ENCODE results near the gene CCDC28A.
A peak's percentile ranks its signal among the peaks of the same experiment; 100 is the strongest.
"Not testable (repeated sequence)": the region's sequence is repeated elsewhere in the genome, so short reads cannot be mapped to it uniquely, and the experiment has no call there.

CCDC28A gene

GRCh38 chr6:138773177-138774091 lies at the start of gene CCDC28A:
CCDC28A (plus strand) TSS chr6:138773769; CDS start chr6:138776121, 2,352 bp downstream.
- peak; percentile 88 for DNase-seq (ENCODE audit: low read depth)

GRCh38 chr6:138724015-138724414 lies 49.6 kb upstream of the CCDC28A start:
- no peak for DNase-seq (ENCODE audit: low read depth)

DNA sequence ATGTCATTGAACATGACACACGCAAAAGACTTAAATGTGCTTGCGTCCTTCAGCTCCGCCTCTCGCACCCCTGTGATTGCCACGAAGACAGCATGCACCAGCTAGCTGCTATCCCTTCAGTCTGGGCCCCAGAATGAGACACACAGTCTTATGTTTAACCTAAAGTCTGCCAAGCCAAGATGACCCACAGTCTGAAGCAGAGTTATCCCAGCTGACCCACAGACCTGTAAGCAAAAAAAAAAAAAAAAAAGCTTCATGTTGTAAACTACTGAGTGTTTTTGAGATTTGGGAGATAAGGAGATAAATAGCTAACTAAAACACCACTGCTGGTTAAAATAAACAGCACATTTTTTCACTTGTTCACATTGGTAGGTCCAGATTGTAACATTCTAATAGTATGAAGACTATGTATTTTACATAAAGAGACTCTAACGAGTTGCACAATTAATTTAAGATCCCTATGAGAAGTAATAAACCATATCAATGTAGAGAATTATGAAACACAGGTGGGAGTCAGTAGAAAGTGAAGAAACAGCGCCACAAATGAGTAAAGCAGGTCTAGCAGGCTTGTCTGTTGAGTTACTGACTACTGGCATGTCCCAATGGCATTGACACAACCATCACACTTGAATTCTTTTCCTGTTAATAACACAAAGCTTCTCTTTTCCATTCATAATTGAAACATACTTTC lies 47.4 kb upstream of the CCDC28A start:
- DNase-seq (ENCODE audit: low read depth) = no peak

- no peak for DNase-seq (ENCODE audit: low read depth)
Observed at GRCh38 chr6:138726757-138727097, 46.8 kb upstream of the CCDC28A start.

DNA sequence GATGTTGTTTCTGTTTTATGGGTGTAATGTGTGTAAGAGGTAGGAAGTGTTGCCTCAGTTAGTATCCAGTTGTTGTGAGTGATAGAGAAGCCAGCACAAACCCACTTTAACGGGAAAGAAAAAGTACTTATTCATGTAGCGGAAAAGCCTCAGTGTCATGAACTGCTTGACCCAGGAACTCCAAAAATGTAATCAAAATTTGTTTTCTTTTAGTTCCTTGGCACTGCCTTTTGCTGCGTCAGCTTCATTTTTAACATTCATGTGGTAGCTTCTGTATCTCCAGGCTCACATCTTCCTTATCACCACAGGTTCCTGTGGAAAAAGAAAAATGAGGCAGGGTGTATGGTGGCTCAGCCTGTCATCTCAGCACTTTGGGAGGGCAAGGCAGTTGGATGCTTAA lies 46.4 kb upstream of the CCDC28A start:
- no peak for DNase-seq (ENCODE audit: low read depth)

- DNase-seq (ENCODE audit: low read depth) = no peak
Observed at GRCh38 chr6:138728662-138729061, 44.9 kb upstream of the CCDC28A start.

GRCh38 chr6:138730037-138730436 lies 43.5 kb upstream of the CCDC28A start:
- not testable (repeated sequence) for DNase-seq (ENCODE audit: low read depth)

DNA sequence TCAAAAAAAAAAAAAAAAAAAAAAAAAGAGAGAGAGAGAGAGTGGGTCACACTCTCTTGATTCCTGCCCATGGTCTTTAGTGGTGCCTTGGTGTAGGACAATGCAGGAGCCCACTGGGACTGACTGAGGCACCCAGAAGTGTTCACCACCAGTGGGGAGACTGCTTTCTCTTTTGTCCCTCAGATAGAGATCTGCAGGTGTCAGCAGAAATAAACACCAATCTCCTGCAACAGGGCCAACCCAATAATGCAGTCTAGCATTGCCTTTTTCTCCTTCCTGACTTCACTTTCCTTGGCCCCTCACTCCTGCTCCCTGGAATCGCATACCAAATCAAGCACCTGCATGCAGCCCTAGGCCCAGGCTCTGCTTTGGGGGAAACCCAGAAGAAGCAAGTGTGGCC lies 39.0 kb upstream of the CCDC28A start:
- DNase-seq (ENCODE audit: low read depth) = no peak

DNA sequence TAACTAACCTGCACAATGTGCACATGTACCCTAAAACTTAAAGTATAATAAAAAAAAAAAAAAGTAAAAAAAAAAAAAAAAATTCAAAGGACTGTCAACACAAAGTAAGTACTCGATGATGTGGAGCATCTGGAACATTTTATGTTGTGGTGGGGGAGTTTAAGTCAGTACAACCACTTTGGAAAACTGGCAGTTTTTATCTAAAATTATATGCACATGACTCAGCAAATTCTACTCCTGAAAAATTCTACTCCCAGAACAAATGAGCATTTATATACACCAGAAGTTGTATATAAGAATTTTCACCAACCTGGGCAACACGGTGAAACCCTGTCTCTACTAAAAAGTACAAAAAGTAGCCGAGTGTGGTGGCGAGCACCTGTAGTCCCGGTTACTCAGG lies 36.9 kb upstream of the CCDC28A start:
- no peak for DNase-seq (ENCODE audit: low read depth)

- DNase-seq (ENCODE audit: low read depth) = no peak
Observed at GRCh38 chr6:138752017-138752416, 21.6 kb upstream of the CCDC28A start.

DNA sequence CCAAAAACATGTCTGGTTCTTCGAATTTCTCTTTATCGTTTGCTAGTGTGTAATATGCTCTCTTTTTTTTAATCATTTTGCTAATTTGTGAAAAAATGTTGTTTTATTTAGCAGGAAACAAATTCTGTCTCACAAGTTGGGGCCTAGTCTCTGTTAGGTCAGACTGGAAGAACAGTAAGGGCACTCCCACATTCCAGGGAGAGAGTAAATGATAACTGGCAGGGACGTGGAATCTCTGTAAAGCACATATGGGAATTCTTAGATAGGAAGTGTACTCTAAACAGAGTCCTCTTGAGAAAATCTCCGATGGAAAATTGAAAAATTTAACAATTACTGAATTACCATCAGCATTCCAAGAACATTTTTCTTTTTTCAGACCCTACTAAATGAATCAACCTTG lies 16.4 kb upstream of the CCDC28A start:
- DNase-seq (ENCODE audit: low read depth) = no peak

DNA sequence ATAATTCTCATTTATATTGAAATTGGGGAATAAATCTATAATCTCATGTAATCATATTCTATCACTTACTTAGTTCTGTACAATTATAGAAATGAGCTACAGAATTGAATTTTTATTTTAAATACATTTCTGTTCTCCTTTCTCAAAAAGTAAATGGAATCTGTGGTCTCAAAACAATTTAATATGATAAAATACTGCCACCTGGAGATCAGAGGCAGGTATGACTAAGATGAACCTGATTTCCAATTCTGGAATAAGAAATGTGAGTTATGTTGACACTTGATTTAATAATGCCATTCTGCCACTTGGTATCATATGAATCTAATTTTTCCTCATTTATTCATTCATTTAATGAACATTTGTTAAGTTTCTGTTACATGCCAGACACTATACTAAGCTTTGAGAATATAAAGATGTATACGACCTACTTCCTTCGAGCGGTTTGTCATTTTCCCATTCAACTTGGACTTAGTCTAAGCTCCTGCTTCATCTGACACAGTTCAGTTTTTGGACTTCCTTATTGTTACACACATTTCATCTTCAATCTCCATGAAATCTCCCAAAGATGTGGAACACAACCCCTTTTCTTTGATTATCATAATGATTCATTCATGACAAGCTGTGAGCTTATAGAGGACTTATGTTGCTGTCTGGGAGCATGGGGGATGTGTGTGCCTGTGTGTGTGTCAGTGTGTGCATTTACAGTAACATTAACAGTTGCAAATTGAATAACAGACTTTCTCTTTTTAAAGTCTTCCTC lies 7.5 kb upstream of the CCDC28A start:
- no peak for DNase-seq (ENCODE audit: low read depth)

DNA sequence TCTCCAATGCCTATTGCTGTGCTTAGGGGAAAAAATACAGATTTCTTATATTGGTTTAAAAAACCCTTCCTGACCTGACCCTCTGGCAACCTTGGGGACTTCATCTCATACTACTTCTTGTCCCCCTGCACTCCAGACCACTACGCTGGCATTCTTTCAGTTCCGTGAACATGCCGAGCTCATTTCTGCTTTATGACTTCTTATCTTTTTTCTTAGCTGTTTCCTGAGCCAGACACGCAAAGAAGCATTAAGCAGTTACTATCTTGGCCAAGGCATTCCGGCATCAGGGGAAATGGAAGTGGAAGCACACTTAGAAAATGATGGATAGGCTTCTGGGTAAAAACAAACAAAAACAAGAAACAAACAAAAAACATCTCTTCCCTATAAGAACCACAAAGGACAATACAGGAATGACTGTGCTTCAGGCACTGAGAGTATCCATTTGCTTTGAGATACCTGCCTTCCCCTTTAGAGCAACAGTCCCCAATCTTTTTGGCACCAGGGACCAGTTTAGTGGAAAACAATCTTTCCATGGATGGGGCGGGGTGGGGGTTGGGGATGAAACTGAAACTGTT lies 4.4 kb upstream of the CCDC28A start:
- no peak for DNase-seq (ENCODE audit: low read depth)

- DNase-seq (ENCODE audit: low read depth) = no peak
Observed at GRCh38 chr6:138772596-138773176, 883 bp upstream of the CCDC28A start.

DNA sequence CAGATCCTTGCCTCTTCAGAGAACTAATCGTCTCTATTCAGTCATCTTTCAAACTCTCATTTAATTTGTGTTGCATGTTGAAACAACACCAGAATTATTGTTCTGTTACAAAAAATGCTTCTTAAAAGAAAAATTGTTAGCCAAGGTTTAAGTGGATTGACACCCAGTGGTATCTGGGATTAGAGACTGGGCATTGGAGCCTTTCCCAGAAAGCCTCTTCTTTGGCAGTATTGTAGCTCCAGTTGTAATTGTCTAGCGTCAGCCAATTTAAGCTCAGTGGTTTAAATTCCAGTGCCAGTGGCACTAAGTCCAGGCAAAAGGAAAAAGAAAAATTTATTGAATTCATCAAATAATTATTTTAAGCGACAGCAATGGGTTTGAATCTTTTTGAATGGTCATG lies 801 bp downstream of the CCDC28A start:
- DNase-seq (ENCODE audit: low read depth) = no peak

DNA sequence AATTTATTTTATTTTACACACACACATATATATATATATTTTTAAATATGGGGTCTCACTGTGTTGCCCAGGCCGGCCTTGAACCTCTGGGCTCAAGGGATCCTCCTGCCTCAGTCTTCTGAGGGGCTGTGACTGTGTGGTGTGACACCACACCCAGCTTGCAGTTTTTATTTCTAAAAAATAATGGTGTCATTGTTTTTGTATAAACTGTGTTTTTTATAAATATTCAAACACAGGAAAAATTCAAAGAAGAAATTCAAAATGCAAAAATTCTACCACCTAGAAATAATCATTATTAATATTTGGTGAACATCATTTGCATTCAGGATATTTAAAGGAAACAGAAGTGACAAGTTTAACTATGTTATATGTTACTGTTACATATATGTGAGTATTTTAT lies 3.1 kb downstream of the CCDC28A start:
- DNase-seq (ENCODE audit: low read depth) = no peak

DNA sequence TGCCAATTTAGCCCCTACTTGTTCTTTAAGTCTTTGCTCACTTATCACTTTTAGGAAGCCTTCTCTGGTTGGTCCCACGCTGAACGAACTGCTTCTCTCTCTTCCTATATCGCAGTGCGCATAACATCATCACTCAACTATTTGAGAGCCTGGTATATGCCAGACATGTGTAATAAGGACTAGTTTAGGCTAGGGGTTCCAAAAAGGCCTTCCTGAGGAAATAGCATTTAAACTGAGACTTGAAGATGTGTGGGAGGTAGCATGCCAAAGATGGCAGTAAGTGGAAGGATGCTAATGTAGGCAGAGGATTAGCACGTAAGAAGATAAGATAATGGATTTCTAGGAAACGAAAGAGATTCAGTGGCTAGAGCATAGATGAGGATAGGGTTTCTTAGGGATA lies 4.8 kb downstream of the CCDC28A start:
- no peak for DNase-seq (ENCODE audit: low read depth)

DNA sequence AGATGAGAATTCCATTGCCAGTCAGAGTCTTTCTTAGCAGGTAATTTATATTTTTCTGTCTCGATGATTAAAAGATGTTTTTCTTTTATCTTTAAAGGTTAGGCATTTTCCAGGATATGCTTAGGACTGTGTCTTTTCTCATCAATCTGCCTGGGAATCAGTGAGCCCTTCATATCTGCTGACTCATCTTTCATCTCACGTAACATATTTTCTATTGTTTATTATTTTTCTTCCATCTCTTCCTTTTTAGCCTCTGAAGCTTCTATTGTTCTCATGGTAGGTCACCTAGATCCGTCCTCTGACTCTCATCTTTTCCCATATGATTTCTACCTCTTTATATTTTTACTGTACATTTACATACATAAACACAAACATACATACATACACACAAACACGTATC lies 8.7 kb downstream of the CCDC28A start:
- DNase-seq (ENCODE audit: low read depth) = no peak

- no peak for DNase-seq (ENCODE audit: low read depth)
Observed at GRCh38 chr6:138785079-138785478, 11.5 kb downstream of the CCDC28A start.

- DNase-seq (ENCODE audit: low read depth) = no peak
Observed at GRCh38 chr6:138785980-138786379, 12.4 kb downstream of the CCDC28A start.

DNA sequence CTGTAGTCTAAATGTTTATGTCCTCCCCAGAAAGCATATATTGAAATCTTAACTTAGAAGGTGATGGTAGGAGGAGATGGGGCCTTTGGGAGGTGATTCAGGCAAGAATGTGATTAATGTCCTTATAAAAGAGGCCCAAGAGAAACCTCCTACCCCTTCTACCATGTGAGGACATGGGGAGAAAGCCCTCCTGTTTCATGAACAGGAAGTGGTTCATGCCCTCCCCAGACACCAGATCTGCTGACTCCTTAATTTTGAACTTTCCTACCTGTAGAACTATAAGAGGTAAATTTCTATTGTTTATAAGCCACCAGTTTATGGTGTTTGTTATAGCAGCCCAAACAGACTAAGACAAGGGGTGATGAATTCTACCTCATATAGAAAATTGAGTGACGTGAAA lies 13.6 kb downstream of the CCDC28A start:
- no peak for DNase-seq (ENCODE audit: low read depth)

Measured in T-helper 22 cell (primary cell).